Forelimb muscle (tissue), 1 donor: Measurements from ENCODE around the gene NES. TPM values are rescaled to one million over a fixed set of nuclear protein-coding genes. Genes with fewer than 3 reads are reported as not detected.

Source experiments
- DNase-seq: peaks from one replicate; pipeline ENCODE4 v3.0.0-alpha.2; 2013; ENCODE audit warnings: low read depth
- polyA plus RNA-seq: library from polyadenylated mRNA; unstranded; fragments of 120-200 nt; gene quantifications from one replicate; pipeline ENCODE4 v1.2.1, GENCODE V29; 2013; ENCODE audit not compliant: insufficient read length

The NES gene
- polyA plus RNA-seq, 1 donor, result 945 TPM

GRCh38 chr1:156623946-156624813 lies 53.0 kb downstream of the NES start:
- no peak for DNase-seq

GRCh38 chr1:156622581-156623297 lies 54.5 kb downstream of the NES start:
- DNase-seq, result no peak

GRCh38 chr1:156619582-156619955 lies 57.6 kb downstream of the NES start:
- no peak for DNase-seq

- no peak for DNase-seq
Observed at GRCh38 chr1:156618853-156619581, 58.2 kb downstream of the NES start, which contains the start of gene HAPLN2. Gene HAPLN2 (plus strand): TSS chr1:156619415. CDS start chr1:156623491, 4,076 bp downstream.

Other genes with a start within 250 kb of the NES start
- gene MEF2D, start 176.6 kb downstream of the NES start, polyA plus RNA-seq, result 78.6 TPM
- 5.5 TPM for gene IQGAP3, start 104.8 kb downstream of the NES start, polyA plus RNA-seq
- 0.32 TPM for gene TTC24, start 97.7 kb downstream of the NES start, polyA plus RNA-seq
- gene NAXE, start 85.6 kb downstream of the NES start, polyA plus RNA-seq, result 26.2 TPM
- 30.5 TPM for gene GPATCH4, start 75.9 kb downstream of the NES start, polyA plus RNA-seq
- 0.43 TPM for gene HAPLN2, start 58.0 kb downstream of the NES start, polyA plus RNA-seq
- gene BCAN, start 35.3 kb downstream of the NES start, polyA plus RNA-seq, result 1.2 TPM
- gene CRABP2, start 28.2 kb upstream of the NES start, polyA plus RNA-seq, result 349 TPM
- 20.7 TPM for gene METTL25B, start 51.1 kb upstream of the NES start, polyA plus RNA-seq
- 23.3 TPM for gene ISG20L2, start 51.4 kb upstream of the NES start, polyA plus RNA-seq
- 63.5 TPM for gene MRPL24, start 63.7 kb upstream of the NES start, polyA plus RNA-seq
- gene HDGF, start 74.3 kb upstream of the NES start, polyA plus RNA-seq, result 134 TPM
- 65.4 TPM for gene PRCC, start 90.1 kb upstream of the NES start, polyA plus RNA-seq
- gene SH2D2A, start 139.4 kb upstream of the NES start, polyA plus RNA-seq, result 0.39 TPM
- gene INSRR, start 181.7 kb upstream of the NES start, polyA plus RNA-seq, result 0.70 TPM
- 0.37 TPM for gene NTRK1, start 183.5 kb upstream of the NES start, polyA plus RNA-seq
- 21.1 TPM for gene PEAR1, start 216.3 kb upstream of the NES start, polyA plus RNA-seq
- 1.2 TPM for gene LRRC71, start 243.2 kb upstream of the NES start, polyA plus RNA-seq